ENCODE measurements around the gene DGKE. TPM values are rescaled to one million over a fixed set of nuclear protein-coding genes. Genes with fewer than 3 reads are reported as not detected.

The DGKE gene
- total and polyA plus RNA-seq, 2 of the 13 experiments (the other 11 are each of a cell fraction or from before 2014, with no cell fraction given), result 3.2 to 5.3 TPM

DNA sequence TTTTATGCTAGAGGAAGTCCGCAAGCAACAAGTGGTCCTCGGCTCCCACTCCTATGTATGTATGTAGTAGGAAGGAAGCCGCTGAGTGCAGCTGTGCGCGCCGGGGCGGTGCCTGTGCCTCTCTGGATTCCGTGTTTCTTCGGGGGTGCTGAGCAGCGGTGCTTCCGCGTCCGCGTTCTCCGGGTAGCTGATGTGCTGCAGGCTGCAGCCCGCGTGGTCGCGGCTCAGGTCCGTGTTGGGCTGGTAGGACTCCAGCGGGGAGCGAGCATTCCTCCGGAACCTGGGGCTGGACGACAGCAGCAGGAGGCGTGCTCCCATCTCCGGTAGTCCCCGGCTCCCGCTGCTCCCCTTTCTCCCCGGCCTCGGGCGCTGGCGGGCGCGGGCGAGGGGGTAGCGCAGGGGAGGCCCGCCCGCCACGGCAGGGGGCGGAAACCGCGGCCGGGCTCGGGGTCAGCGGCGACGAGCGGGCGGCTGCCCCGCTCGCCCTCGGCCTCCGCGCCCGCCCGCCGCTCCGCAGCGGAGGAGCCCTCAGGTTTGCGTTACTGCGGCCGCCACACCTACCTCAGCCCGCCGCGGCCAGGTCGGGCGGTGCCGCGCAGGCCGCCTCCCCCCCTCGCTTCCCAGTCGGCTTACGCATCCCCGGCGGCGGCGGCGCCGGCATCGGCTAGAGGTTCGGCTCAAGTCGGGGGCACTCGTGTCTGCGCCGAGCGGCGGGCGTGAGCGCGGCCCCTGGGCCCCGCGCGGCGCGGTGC lies 718 bp upstream of the DGKE start (continued):
- TF ChIP-seq, protein P1, sequence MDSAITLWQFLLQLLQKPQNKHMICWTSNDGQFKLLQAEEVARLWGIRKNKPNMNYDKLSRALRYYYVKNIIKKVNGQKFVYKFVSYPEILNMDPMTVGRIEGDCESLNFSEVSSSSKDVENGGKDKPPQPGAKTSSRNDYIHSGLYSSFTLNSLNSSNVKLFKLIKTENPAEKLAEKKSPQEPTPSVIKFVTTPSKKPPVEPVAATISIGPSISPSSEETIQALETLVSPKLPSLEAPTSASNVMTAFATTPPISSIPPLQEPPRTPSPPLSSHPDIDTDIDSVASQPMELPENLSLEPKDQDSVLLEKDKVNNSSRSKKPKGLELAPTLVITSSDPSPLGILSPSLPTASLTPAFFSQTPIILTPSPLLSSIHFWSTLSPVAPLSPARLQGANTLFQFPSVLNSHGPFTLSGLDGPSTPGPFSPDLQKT (CRISPR knock-in tag; IDR thresholded peaks at IDR 0.05; ENCODE audit: borderline replicate concordance), result no peak
- TF ChIP-seq ZNF235 (CRISPR knock-in tag; IDR thresholded peaks at IDR 0.05; ENCODE audit: borderline replicate concordance), result 0 out of 2 replicates have a peak, but pooled peaks have one; percentile 27
- TF ChIP-seq, protein P2, sequence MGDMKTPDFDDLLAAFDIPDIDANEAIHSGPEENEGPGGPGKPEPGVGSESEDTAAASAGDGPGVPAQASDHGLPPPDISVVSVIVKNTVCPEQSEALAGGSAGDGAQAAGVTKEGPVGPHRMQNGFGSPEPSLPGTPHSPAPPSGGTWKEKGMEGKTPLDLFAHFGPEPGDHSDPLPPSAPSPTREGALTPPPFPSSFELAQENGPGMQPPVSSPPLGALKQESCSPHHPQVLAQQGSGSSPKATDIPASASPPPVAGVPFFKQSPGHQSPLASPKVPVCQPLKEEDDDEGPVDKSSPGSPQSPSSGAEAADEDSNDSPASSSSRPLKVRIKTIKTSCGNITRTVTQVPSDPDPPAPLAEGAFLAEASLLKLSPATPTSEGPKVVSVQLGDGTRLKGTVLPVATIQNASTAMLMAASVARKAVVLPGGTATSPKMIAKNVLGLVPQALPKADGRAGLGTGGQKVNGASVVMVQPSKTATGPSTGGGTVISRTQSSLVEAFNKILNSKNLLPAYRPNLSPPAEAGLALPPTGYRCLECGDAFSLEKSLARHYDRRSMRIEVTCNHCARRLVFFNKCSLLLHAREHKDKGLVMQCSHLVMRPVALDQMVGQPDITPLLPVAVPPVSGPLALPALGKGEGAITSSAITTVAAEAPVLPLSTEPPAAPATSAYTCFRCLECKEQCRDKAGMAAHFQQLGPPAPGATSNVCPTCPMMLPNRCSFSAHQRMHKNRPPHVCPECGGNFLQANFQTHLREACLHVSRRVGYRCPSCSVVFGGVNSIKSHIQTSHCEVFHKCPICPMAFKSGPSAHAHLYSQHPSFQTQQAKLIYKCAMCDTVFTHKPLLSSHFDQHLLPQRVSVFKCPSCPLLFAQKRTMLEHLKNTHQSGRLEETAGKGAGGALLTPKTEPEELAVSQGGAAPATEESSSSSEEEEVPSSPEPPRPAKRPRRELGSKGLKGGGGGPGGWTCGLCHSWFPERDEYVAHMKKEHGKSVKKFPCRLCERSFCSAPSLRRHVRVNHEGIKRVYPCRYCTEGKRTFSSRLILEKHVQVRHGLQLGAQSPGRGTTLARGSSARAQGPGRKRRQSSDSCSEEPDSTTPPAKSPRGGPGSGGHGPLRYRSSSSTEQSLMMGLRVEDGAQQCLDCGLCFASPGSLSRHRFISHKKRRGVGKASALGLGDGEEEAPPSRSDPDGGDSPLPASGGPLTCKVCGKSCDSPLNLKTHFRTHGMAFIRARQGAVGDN (CRISPR knock-in tag; IDR thresholded peaks at IDR 0.05), result peak; percentile 82
- TF ChIP-seq ZNF790 (CRISPR knock-in tag; IDR thresholded peaks at IDR 0.05; ENCODE audit: borderline replicate concordance), result peak; percentile 92; the same call in 1 of the 2 replicates
- TF ChIP-seq KMT2A (CRISPR knock-in tag; IDR thresholded peaks at IDR 0.05), result peak; percentile 32; the same call in 1 of the 2 replicates
- TF ChIP-seq ATF3 (CRISPR knock-in tag; IDR thresholded peaks at IDR 0.05), result no peak
- peak; percentile 46; the same call in 1 of the 2 replicates for TF ChIP-seq SPEN (CRISPR knock-in tag; IDR thresholded peaks at IDR 0.05; ENCODE audit: low read depth)
- TF ChIP-seq, protein P3, sequence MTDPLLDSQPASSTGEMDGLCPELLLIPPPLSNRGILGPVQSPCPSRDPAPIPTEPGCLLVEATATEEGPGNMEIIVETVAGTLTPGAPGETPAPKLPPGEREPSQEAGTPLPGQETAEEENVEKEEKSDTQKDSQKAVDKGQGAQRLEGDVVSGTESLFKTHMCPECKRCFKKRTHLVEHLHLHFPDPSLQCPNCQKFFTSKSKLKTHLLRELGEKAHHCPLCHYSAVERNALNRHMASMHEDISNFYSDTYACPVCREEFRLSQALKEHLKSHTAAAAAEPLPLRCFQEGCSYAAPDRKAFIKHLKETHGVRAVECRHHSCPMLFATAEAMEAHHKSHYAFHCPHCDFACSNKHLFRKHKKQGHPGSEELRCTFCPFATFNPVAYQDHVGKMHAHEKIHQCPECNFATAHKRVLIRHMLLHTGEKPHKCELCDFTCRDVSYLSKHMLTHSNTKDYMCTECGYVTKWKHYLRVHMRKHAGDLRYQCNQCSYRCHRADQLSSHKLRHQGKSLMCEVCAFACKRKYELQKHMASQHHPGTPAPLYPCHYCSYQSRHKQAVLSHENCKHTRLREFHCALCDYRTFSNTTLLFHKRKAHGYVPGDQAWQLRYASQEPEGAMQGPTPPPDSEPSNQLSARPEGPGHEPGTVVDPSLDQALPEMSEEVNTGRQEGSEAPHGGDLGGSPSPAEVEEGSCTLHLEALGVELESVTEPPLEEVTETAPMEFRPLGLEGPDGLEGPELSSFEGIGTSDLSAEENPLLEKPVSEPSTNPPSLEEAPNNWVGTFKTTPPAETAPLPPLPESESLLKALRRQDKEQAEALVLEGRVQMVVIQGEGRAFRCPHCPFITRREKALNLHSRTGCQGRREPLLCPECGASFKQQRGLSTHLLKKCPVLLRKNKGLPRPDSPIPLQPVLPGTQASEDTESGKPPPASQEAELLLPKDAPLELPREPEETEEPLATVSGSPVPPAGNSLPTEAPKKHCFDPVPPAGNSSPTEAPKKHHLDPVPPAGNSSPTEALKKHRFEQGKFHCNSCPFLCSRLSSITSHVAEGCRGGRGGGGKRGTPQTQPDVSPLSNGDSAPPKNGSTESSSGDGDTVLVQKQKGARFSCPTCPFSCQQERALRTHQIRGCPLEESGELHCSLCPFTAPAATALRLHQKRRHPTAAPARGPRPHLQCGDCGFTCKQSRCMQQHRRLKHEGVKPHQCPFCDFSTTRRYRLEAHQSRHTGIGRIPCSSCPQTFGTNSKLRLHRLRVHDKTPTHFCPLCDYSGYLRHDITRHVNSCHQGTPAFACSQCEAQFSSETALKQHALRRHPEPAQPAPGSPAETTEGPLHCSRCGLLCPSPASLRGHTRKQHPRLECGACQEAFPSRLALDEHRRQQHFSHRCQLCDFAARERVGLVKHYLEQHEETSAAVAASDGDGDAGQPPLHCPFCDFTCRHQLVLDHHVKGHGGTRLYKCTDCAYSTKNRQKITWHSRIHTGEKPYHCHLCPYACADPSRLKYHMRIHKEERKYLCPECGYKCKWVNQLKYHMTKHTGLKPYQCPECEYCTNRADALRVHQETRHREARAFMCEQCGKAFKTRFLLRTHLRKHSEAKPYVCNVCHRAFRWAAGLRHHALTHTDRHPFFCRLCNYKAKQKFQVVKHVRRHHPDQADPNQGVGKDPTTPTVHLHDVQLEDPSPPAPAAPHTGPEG (CRISPR knock-in tag; IDR thresholded peaks at IDR 0.05), result peak; percentile 42; the same call in 1 of the 2 replicates
- peak; percentile 73; the same call in 1 of the 2 replicates for TF ChIP-seq ZNF709 (CRISPR knock-in tag; IDR thresholded peaks at IDR 0.05)
- TF ChIP-seq ZNF547 (CRISPR knock-in tag; IDR thresholded peaks at IDR 0.05), result peak; percentile 90; the same call in 1 of the 2 replicates
- no peak for TF ChIP-seq ZNF331 (CRISPR knock-in tag; IDR thresholded peaks at IDR 0.05)
- peak; percentile 74 for TF ChIP-seq ZNF510 (CRISPR knock-in tag; IDR thresholded peaks at IDR 0.05; ENCODE audit: low read depth)
- peak; percentile 85; the same call in 1 of the 2 replicates for TF ChIP-seq HINFP (CRISPR knock-in tag; IDR thresholded peaks at IDR 0.05; ENCODE audit: low read depth)
- peak; percentile 79; the same call in 1 of the 2 replicates for TF ChIP-seq ZNF446 (CRISPR knock-in tag; IDR thresholded peaks at IDR 0.05)
- TF ChIP-seq TAF1 (CRISPR knock-in tag; IDR thresholded peaks at IDR 0.05), result peak; percentile 34

All from HepG2 (cell line).